GM18505 (cell line): Measurements from ENCODE around the gene ABHD1.

Source experiments
- ATAC-seq: cut with Tn5 transposase; IDR thresholded peaks from one replicate; pipeline ENCODE4 v1.9.1; 2021; ENCODE audit not compliant: unreplicated experiment
- POLR2A ChIP-seq: IDR thresholded peaks from 4 replicates; pipeline ENCODE4 v1.6.1; 2011; ENCODE audit warnings: borderline replicate concordance; ENCODE audit not compliant: insufficient read depth, insufficient read length; ENCODE audit errors: extremely low read depth

The ABHD1 gene

GRCh38 chr2:27149570-27150405 is 26.2 kb downstream of the ABHD1 start:
- no peak for TF ChIP-seq POLR2A
- ATAC-seq: no peak

- no peak for ATAC-seq
- TF ChIP-seq POLR2A: no peak
Observed at GRCh38 chr2:27150639-27151230, 27.1 kb downstream of the ABHD1 start.

GRCh38 chr2:27152102-27152795 is 28.6 kb downstream of the ABHD1 start:
- ATAC-seq: no peak
- TF ChIP-seq POLR2A: no peak

GRCh38 chr2:27152796-27153464 is 29.3 kb downstream of the ABHD1 start:
- TF ChIP-seq POLR2A: no peak
- ATAC-seq: no peak

- TF ChIP-seq POLR2A: no peak
Observed at GRCh38 chr2:27154488-27154887, 30.9 kb downstream of the ABHD1 start.

GRCh38 chr2:27155069-27155520 is 31.5 kb downstream of the ABHD1 start:
- no peak for ATAC-seq
- TF ChIP-seq POLR2A: no peak

More at GRCh38 chr2:27154488-27154887, 30.9 kb downstream of the ABHD1 start:
- ATAC-seq: no peak

- no peak for ATAC-seq
- TF ChIP-seq POLR2A: no peak
Observed at GRCh38 chr2:27158468-27158867, 34.9 kb downstream of the ABHD1 start.

GRCh38 chr2:27159271-27159670 is 35.7 kb downstream of the ABHD1 start:
- no peak for TF ChIP-seq POLR2A
- no peak for ATAC-seq

GRCh38 chr2:27160191-27160590 is 36.6 kb downstream of the ABHD1 start:
- TF ChIP-seq POLR2A: no peak
- no peak for ATAC-seq

GRCh38 chr2:27162151-27163121 is 38.8 kb downstream of the ABHD1 start:
- TF ChIP-seq POLR2A: no peak
- ATAC-seq: no peak

- no peak for TF ChIP-seq POLR2A
- no peak for ATAC-seq
Observed at GRCh38 chr2:27164960-27165763, 41.5 kb downstream of the ABHD1 start.

GRCh38 chr2:27170581-27171337 is 47.1 kb downstream of the ABHD1 start:
- TF ChIP-seq POLR2A: no peak

More at GRCh38 chr2:27170581-27171337, 47.1 kb downstream of the ABHD1 start:
- no peak for ATAC-seq
